Activated CD4-positive, alpha-beta T cell treated with anti-CD3 and anti-CD28 coated beads, Interleukin-2, amount 10 ng/mL, durations not matched to agents 24 days and 14 days (primary cell): Measurements from ENCODE around the gene PRR5L. TPM values are rescaled to one million over a fixed set of nuclear protein-coding genes. Genes with fewer than 3 reads are reported as not detected.

Source experiments
- DNase-seq: peaks from one replicate; pipeline ENCODE4 v3.0.0; 2022
- H3K27ac Mint-ChIP-seq: one replicate; pipeline ENCODE4 v1.8.0; 2022; ENCODE audit warnings: mild to moderate bottlenecking, mixed read lengths
- H3K27me3 Mint-ChIP-seq: one replicate; pipeline ENCODE4 v1.8.0; 2022; ENCODE audit warnings: mixed read lengths
- H3K36me3 Mint-ChIP-seq: one replicate; pipeline ENCODE4 v1.8.0; 2022; ENCODE audit warnings: low read depth, mild to moderate bottlenecking, mixed read lengths
- H3K4me1 Mint-ChIP-seq: one replicate; pipeline ENCODE4 v1.8.0; 2021; ENCODE audit warnings: mixed read lengths
- H3K4me3 Mint-ChIP-seq: one replicate; pipeline ENCODE4 v1.8.0; 2022; ENCODE audit warnings: mild to moderate bottlenecking, moderate library complexity, mixed read lengths
- H3K9me3 Mint-ChIP-seq: one replicate; pipeline ENCODE4 v1.8.0; 2021; ENCODE audit warnings: mixed read lengths
- intact Hi-C: fragments of 100-400 bp; cut with micrococcal nuclease; formaldehyde crosslinking; loops from one replicate; pipeline ENCODE4 v1.15.1; 2023
- total RNA-seq: library from RNA; stranded (reverse); gene quantifications from 2 replicates; pipeline ENCODE4 v1.2.3, GENCODE V29; 2022

The PRR5L gene, protein sequence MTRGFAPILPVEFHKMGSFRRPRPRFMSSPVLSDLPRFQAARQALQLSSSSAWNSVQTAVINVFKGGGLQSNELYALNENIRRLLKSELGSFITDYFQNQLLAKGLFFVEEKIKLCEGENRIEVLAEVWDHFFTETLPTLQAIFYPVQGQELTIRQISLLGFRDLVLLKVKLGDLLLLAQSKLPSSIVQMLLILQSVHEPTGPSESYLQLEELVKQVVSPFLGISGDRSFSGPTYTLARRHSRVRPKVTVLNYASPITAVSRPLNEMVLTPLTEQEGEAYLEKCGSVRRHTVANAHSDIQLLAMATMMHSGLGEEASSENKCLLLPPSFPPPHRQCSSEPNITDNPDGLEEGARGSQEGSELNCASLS
- 52.3 and 54.5 TPM in 2 replicates for total RNA-seq

DNA sequence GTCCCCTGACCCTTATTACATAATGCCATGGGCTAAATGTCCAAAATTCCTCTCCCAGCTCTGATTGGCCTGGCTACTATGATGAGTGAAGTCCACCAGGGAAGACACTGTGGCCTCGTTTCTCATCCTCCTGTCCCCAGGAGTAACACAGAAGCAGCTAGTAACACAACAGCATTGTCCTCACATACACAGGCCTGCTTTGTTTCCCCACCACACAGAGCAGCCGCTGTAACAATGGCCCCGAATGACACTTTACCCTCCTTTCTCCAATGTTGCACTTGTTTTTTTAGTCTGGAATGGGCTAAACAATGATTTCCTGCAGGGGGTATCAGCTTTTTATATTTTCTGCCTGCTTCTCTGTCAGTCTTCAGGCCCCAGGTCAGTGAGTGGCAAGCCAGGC is at the start of gene PRR5L:
Gene PRR5L (plus strand): TSS at position 363 of the 400 bp plus-strand sequence. CDS start 104,834 bp downstream, outside the sequence.
- Mint-ChIP-seq H3K4me3 (no peak within 1 kb of the TSS), H3K36me3 (no peaks in the 10 kb centered on the region), H3K4me1 (peaks cover 3% of the 10 kb centered on the region), H3K27me3 (peaks cover 11% of the 10 kb centered on the region), H3K9me3 (no peaks in the 10 kb centered on the region), H3K27ac (no peak within 1 kb of the TSS)
- no peak for DNase-seq
- intact Hi-C loops = no loop called here

DNA sequence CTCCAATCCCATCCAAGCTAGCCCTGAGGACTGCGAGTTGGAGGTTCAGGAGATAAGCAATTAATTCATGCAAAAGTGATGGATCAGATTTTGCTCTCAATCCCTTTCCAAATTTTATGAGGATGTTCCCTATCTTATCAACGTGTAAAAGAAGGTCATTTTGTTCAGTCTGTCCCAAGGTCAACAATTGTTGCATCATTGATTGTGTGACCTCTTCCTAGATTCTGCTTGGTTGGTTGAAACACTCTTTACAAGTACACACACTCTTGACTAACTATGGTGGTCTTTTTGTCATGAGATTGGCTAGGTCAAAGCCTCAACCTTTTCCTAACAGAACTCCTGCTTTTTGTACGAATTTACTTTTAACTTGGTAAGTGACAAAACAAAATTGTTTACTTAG is 48.6 kb upstream of the PRR5L start:
- peaks cover 13% of the 10 kb centered on the region for H3K27me3 Mint-ChIP-seq
- H3K27ac Mint-ChIP-seq = no peak overlapping the region
- DNase-seq = no peak
- intact Hi-C loops = no loop called here
- H3K4me3 Mint-ChIP-seq = no peak overlapping the region
- no peaks in the 10 kb centered on the region for H3K36me3 Mint-ChIP-seq
- H3K9me3 Mint-ChIP-seq = no peaks in the 10 kb centered on the region
- H3K4me1 Mint-ChIP-seq = no peaks in the 10 kb centered on the region

DNA sequence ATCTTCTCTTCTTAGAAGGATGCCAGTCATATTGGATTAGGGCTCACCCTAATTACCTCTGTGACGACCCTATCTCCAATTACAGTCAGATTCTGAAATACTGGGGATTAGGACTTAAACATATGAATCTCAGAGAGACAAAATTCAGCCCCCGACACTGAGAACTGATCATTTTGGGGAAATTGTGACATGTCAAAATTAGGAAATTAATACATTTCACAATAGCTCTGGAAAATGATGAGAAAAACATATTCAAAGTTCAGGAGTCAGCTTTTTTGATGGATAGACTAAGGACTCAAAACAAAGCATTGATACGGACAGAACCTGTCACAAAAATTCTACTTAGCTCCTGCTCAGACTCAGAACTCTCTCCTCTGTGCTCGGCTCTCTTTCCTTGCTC is 47.7 kb upstream of the PRR5L start:
- intact Hi-C loops = no loop called here
- H3K27ac Mint-ChIP-seq = no peak overlapping the region
- no peaks in the 10 kb centered on the region for H3K36me3 Mint-ChIP-seq
- peaks cover 13% of the 10 kb centered on the region for H3K27me3 Mint-ChIP-seq
- DNase-seq = no peak
- H3K4me3 Mint-ChIP-seq = no peak overlapping the region
- H3K4me1 Mint-ChIP-seq = no peaks in the 10 kb centered on the region
- H3K9me3 Mint-ChIP-seq = no peaks in the 10 kb centered on the region

DNA sequence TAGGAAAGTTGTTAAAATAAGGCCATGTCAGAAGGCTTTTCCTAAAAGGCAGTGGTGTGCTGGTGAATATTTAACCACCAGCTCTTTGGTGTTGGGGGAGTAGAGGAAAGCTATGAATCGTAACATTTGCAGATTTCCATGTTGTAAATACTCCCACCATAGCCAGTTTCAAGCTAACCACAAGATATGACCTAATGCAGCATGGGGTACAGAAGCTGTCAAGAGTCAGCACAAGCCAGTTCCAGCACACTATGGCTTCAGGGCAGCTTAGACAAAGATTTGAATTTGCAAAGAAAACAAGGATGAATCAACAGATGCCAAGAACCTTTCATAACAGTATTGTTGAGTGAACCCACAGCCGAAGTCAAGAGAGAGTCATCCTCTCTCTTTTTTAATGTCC is 46.8 kb upstream of the PRR5L start:
- H3K36me3 Mint-ChIP-seq = no peaks in the 10 kb centered on the region
- no peak for DNase-seq
- no peak overlapping the region for H3K4me3 Mint-ChIP-seq
- H3K27ac Mint-ChIP-seq = no peak overlapping the region
- peaks cover 15% of the 10 kb centered on the region for H3K27me3 Mint-ChIP-seq
- H3K9me3 Mint-ChIP-seq = no peaks in the 10 kb centered on the region
- H3K4me1 Mint-ChIP-seq = no peaks in the 10 kb centered on the region
- intact Hi-C loops = no loop called here

DNA sequence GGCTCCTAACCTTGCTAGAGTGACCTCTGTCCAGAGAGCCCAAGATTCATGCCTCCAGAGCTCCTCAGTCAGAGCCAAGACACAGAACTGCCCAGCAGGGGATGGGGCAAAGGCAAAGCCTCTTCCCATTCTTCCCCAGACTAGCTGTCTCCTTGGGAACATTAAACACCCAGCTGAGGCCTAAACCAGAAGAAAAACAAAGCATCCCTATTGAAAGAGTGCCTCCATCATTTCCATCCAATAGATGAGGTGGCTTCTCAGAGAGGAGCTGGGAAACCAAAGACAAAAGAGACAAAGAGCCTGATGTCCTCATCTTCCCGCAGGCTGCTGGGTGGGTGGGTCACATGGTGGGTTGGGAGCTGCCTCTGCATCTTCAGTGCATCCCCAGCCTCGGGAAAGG is 44.3 kb upstream of the PRR5L start:
- intact Hi-C loops = no loop called here
- Mint-ChIP-seq H3K27ac (no peak overlapping the region), H3K4me1 (no peaks in the 10 kb centered on the region), H3K9me3 (no peaks in the 10 kb centered on the region), H3K4me3 (no peak overlapping the region), H3K36me3 (no peaks in the 10 kb centered on the region), H3K27me3 (peaks cover 15% of the 10 kb centered on the region)
- DNase-seq = no peak

DNA sequence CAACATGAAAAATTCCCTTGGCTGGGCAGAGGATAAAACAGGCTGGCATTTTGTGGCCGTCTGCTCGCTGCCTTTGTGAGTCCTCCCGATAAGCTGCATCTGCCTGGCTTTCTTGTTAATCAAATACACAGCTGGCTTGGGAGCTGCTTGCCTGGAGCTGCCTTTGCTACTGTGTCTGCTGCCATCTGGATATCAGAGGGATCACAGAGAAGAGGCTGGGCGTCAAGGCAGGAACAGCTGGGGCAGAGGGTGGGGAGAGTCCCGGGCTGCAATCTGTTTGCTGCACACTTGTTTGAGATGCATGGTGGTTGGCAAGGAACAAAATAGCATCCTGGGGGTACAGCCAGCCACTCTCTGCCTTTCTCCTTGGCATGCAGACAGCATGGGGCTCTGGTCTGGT is 42.9 kb upstream of the PRR5L start:
- H3K4me1 Mint-ChIP-seq = no peaks in the 10 kb centered on the region
- H3K4me3 Mint-ChIP-seq = no peak overlapping the region
- H3K27me3 Mint-ChIP-seq = peaks cover 10% of the 10 kb centered on the region
- no peaks in the 10 kb centered on the region for H3K36me3 Mint-ChIP-seq
- no peak for DNase-seq
- intact Hi-C loops = no loop called here
- H3K9me3 Mint-ChIP-seq = no peaks in the 10 kb centered on the region
- H3K27ac Mint-ChIP-seq = no peak overlapping the region

DNA sequence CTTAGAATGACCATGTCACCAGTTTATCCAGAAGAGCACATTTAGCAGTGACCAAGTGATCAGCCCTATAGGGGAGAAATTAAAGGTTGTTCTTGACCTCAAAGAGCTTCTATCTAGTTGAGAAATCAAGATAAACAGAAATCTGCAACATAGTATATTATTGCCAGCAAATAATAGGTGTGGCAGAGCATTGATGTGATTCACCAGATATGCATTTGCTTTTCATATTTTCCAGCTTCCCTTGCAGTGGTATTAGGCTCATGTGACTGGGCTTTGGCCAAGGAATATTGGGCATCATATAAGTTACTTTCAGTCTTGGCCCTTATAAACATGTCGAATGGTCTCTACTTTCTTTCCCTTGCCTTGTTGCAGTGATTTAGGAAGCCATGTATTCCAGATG is 41.4 kb upstream of the PRR5L start:
- no peak overlapping the region for H3K4me3 Mint-ChIP-seq
- H3K36me3 Mint-ChIP-seq = no peaks in the 10 kb centered on the region
- intact Hi-C loops = no loop called here
- H3K9me3 Mint-ChIP-seq = no peaks in the 10 kb centered on the region
- DNase-seq = no peak
- no peak overlapping the region for H3K27ac Mint-ChIP-seq
- peaks cover 14% of the 10 kb centered on the region for H3K27me3 Mint-ChIP-seq
- no peaks in the 10 kb centered on the region for H3K4me1 Mint-ChIP-seq

DNA sequence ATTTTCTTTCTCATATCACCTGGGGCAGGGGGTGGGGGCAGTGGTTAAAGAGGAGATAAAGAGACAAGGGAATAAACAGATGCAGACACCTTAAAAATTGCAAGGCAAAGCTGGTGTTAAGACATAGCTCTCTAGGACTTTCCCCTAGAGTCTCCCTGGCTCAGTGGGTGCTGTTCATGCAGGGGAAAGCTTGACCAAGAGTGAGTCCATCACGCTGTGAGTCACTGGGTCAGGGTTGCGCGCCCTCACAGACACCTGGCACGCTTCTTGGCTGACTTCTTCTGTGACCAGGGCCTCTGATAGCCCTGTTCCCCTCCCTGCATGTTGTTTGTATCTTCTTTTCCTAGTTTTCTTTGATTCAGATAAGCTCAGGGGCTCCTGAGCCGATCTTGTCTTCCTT is 38.7 kb upstream of the PRR5L start:
- no peaks in the 10 kb centered on the region for H3K4me1 Mint-ChIP-seq
- no peaks in the 10 kb centered on the region for H3K9me3 Mint-ChIP-seq
- H3K27ac Mint-ChIP-seq = no peak overlapping the region
- no peak for DNase-seq
- no peaks in the 10 kb centered on the region for H3K36me3 Mint-ChIP-seq
- H3K27me3 Mint-ChIP-seq = peaks cover 15% of the 10 kb centered on the region
- intact Hi-C loops = no loop called here
- no peak overlapping the region for H3K4me3 Mint-ChIP-seq

DNA sequence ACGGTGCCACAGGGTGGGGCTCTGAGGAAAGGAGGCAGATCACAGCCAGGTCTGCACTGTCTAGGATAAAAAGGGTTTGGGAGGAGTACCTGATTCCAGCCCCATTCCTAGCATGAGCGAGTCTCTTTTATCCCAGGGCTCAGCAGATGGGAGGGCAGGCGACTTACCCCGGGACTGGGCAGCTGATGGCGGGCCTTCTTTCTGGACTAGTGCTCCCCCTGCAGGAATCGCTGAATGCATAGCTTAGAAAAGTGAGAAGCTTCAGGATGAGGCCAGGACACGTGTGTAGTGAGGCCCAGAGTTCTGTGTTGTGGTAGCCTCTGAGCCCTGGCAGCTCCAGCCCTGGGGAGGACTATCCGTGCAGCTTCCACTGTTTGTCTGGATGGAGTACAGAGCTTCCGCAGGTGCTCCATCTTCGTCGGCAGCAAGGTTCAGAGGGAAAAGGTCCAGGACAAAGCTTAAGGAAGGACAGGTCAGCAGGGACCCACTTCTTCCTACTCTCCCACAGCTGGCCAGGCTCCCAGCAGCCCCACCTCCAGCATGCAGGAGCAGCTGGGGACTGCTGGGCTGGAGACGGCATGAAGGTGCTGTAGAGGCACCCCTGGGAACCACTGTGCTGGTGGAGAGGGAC is 37.2 kb upstream of the PRR5L start:
- no peaks in the 10 kb centered on the region for H3K9me3 Mint-ChIP-seq
- peak; percentile 66 for DNase-seq
- H3K4me3 Mint-ChIP-seq = no peak overlapping the region
- H3K36me3 Mint-ChIP-seq = no peaks in the 10 kb centered on the region
- intact Hi-C loops = no loop called here
- no peak overlapping the region for H3K27ac Mint-ChIP-seq
- peaks cover 13% of the 10 kb centered on the region for H3K27me3 Mint-ChIP-seq
- no peaks in the 10 kb centered on the region for H3K4me1 Mint-ChIP-seq

DNA sequence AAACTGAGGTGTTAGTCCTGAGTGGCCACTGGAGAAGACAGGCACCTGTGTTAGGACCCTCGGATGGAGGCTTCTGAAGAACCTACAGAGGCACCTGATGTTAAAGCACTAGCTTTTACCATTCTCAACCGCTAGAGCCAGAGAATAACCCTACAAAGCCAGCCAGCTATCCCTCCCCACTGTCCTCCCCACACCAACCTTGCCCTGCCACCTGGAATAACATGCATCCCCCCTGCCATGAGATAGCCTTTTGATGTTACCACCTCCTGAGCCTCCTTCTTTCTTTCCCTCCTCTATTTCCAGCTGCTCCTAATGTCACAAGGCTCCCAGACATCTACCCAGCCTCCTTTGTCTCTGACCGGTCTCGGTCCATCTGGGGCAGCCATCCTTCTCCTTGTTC is 35.0 kb upstream of the PRR5L start:
- Mint-ChIP-seq H3K4me1 (no peaks in the 10 kb centered on the region), H3K27ac (no peak overlapping the region), H3K27me3 (peaks cover 13% of the 10 kb centered on the region), H3K36me3 (no peaks in the 10 kb centered on the region), H3K9me3 (no peaks in the 10 kb centered on the region), H3K4me3 (no peak overlapping the region)
- DNase-seq = no peak
- intact Hi-C loops = no loop called here

DNA sequence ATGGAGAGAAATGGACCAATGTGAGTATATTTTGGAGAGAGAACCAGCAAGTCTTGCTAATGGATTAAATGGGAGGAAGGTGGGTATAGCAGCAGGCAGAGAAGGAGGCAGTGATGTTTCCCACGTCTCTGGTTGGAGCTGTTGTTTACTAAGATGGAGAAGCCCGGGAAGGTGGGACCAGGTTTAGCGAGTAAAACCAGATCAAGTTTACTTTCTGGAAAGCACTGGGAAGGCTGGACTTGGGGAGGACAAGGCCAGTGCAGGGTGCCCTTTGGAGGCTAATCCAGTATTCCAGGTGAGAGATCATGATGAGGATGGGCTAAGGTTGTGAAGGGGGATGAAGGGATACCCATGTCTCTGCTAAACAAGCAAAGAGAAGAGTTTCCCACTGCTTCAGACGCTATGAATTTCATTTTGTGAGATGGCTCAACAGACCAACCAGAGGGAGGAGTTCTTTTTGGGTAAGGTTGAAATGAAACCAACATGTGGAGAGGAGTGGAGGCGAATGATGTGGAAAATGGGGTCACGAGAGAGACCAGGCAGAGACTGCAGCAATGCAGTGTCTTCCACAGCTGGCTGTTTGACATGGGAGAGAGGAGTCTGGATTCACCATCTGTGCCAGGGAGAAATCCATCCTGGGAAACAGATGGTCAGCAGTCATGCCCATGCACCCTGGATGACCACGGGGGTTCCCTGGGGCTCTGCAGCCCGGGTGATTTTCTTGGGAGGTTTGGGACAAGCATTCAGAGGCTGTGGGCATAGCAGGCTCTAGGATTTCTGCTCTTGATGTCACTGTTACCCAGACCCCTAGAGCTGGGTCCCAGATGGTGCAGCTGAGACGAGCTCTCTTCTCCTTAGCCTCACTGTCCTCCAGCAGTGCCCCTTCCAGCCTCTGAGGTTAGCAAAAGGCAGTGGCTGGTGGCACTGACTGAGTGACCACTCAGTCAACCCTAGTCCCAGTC is 31.8 kb upstream of the PRR5L start:
- Mint-ChIP-seq H3K27me3 (peaks cover 4% of the 10 kb centered on the region), H3K36me3 (no peaks in the 10 kb centered on the region), H3K9me3 (no peaks in the 10 kb centered on the region), H3K27ac (no peak overlapping the region), H3K4me1 (peaks cover 3% of the 10 kb centered on the region), H3K4me3 (no peak overlapping the region)
- DNase-seq = no peak
- intact Hi-C loops = no loop called here

DNA sequence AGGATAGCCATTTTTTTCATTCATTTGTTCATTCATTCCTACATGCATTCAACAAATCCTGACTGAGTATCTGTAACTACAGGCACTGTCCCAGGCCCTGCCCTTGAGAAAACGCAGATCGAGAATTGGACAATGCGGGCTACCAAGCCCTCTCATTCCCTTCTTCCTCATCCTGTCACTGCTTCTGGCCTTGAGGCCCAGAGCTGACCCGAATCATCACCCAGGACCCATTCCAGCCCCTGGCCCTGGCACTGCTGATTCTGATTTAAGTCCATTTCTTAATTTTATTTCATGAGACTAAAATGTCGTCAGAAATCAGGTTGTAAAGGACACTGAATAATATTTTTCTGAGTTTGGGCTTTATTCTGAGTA is 31.1 kb upstream of the PRR5L start:
- no peak for DNase-seq
- H3K4me3 Mint-ChIP-seq = no peak overlapping the region

DNA sequence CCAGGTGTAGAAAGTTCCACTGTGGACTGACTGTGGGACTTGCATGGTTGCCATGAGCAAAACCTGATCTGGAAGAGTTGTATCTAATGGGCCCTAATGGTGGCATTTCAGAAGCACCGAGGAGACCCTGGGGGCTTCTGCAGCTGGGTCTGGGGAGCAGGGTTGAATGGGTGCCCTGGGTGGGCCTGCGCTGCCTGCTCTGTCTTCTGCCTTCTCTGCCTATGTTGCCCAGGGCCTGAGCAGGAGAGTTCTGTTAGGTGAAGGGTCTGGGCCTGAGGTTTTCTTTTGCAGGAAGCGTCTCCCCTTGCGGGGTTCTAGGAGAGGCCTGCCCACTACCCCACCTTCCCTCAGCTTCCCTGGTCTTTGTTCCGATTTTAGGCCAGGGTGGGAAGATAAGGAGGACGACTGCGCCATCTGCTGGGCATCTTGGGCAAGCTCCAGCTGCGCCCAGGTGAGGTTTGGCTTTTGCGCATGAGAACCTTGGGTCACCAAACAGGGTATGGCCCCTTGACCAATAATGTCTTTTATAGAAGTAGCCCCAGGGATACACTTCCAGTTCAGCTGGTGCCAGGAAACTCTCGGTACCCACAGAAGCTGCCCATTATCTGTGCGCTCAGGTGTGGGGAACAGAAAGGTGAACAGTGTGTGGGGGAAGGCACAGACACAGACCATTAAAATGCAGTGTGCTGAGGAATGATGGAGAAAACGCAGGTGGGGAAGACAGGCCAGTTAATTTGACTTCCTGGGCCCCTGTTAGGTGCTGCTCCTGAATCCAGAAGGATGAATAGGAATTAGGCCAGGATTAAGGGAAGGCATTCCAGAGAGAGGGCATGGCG is 30.1 kb upstream of the PRR5L start:
- H3K4me3 Mint-ChIP-seq = no peak overlapping the region
- H3K9me3 Mint-ChIP-seq = no peaks in the 10 kb centered on the region
- peak; percentile 84 for DNase-seq
- intact Hi-C loops = loop anchor here (1.0 to 5.0 kb wide), 3 partner anchors 224 to 650 kb away; no protein-coding TSS in a partner anchor
- peaks cover 4% of the 10 kb centered on the region for H3K27me3 Mint-ChIP-seq
- no peak overlapping the region for H3K27ac Mint-ChIP-seq
- peaks cover 3% of the 10 kb centered on the region for H3K4me1 Mint-ChIP-seq
- H3K36me3 Mint-ChIP-seq = no peaks in the 10 kb centered on the region

More for the DNA sequence above, 31.1 kb upstream of the PRR5L start:
- H3K27me3 Mint-ChIP-seq = peaks cover 4% of the 10 kb centered on the region
- no peaks in the 10 kb centered on the region for H3K36me3 Mint-ChIP-seq
- peaks cover 3% of the 10 kb centered on the region for H3K4me1 Mint-ChIP-seq
- intact Hi-C loops = loop anchor here (5.0 kb wide), 1 partner anchor 223 kb away; no protein-coding TSS in a partner anchor
- no peaks in the 10 kb centered on the region for H3K9me3 Mint-ChIP-seq
- no peak overlapping the region for H3K27ac Mint-ChIP-seq
